DMS53 treated with DMSO at 0.1 percent for 48 hours (cell line): ENCODE results near the gene FAM181A.
A peak's percentile ranks its signal among the peaks of the same experiment; 100 is the strongest.

Experiments
- DNase-seq: peaks from one replicate; lab custom pipeline; 2025; ENCODE audit not compliant: unreplicated experiment; lab: John Stamatoyannopoulos, UW

Gene FAM181A

DNA sequence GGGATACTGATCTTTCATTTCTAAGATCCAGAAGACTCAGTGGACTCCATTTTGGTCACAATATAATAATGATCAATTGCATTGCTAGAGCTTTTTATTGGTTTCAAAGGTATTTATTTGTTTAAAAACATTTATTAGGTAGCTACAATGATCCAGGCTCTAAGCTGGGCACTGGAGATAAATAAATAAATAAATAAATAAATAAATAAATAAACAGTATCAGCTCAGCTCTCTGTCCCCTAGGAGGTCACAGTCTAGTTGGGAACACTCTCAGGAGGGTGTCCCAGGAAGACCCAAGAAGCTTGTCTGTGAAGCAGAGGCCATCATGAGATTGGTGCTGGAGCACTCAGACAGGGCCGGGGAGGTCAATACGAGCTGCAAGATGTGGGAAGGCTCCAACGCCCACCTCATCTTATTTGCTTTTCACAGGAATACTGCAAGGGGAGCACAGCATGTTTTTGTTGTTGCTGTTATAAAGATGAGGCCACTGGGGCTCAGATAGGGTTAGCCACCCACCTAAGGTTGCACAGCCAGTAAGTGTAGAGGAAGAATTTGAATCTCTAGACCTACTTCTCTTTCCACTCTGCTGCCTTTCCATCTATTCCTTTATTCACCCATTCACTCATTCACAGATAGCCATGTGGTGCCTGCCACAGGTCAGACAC lies 33.8 kb downstream of the FAM181A start:
- no peak for DNase-seq

DNA sequence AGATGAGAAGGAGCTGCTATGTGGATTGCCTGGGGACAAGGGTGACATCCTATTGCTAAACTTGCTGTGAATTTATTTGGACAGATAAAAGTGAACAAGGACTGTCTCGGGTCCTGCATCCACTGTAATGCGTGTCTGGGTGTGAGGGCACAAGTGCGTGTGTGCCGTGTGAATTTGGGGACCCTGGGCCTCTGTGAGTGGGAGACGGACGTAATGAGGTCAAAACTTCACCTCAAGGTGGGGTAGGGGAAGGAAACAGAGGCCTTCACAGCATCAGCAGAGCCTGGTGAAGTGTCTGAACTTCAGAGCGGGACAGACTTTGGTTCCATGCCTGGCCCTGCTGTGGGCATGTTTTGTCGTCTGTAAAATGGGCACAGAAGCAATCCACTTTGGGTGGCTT lies 34.5 kb downstream of the FAM181A start:
- DNase-seq: no peak

DNA sequence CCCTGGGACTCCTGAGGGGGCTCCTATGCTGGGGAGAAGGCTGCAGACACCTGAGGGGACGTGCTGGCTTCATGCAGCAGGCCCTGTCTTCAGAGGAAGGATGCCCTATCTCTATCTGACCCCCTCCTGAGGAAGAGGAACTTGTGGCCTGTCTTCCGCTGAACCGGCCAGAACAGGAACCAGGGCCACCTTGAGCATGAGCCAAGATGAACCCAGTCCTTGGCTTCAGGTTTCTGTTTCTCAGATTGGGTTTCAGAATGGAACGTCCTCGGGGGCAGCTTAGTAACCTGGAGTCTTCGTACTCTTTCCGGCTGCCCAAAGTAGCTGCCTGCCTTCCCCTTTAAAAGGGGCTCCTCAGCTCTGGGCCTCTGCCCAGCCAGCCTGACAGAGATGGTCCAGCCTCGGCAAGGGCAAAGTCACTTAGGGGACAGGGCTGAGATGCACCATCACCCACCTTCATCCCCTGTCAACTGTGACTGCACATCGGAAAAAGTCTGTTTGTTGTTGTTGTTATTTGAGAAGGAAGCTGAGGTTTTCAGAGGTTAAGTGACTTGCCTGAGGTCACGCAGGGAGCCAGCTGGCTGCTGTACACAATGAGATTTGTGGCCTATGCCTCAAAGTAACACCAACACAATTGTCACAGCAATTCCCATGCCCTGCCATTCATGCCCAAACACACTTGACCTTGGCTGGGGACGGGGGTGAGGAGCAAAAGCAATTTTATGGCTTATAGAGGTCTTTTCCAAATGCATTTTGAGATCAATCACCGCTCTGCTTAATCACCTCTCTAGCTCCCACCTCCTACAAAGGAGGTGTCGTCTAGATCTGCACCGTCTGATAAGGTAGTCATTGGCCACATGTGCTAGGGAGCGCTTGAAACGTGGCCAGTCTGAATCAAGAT lies 35.8 kb downstream of the FAM181A start:
- no peak for DNase-seq

DNA sequence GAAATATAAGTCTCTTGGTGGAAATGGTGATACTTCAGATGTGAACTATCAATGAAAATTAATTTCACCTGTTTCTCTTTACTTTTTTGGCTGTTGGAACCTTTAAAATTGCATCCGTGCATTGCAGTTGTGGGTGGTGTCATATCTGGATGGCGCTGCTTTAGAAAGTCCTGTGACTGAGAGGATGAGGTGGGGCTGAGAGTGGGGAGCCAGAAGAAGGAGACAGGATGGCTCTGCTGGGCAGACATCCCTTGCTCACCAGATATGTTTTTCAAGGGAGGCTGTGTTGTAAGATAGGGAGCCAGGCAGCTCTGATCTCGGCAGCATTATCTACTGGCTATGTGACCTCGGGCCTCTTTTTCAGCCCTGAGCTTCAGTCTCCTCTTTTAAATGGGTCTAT lies 36.5 kb downstream of the FAM181A start:
- no peak for DNase-seq

DNA sequence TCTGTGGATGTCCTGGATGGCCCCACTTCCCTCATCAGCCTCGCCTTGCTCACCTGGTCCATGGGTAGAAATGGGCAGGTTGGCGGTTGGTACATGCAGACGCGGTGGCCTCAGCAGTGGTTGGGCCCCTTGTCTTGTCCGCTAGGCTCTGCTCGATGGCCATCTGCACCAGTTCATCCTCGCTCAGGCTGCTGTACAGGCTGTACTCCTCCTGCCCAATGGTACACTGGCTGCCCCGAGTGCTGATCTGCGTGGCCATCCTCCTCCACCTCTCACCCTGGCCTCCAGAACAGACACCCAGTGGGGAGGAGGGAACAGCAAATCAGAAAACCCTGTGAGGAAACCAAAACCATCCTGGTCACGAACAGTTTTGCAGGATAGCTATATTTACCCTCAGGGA lies 37.1 kb downstream of the FAM181A start:
- no peak for DNase-seq

DNA sequence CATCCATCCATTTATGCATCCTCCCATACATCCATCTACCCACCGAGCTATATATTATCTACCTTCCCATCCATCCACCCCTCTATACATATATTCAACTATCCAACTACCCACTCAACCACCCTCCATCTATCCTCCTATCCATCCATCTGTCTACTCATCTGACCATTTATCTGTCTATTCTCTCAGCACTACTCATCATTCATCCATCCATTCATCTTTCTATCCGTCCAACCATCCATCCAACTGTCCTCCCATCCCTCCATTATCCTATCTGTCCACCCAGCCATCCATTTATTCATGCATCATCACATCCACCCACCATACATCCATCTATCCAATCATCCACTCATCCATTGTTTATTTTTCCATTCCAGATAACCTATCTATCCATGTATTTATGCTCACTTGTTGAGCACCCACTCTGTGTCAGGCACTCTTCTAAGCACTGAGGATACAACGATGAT lies 37.7 kb downstream of the FAM181A start:
- no peak for DNase-seq

DNA sequence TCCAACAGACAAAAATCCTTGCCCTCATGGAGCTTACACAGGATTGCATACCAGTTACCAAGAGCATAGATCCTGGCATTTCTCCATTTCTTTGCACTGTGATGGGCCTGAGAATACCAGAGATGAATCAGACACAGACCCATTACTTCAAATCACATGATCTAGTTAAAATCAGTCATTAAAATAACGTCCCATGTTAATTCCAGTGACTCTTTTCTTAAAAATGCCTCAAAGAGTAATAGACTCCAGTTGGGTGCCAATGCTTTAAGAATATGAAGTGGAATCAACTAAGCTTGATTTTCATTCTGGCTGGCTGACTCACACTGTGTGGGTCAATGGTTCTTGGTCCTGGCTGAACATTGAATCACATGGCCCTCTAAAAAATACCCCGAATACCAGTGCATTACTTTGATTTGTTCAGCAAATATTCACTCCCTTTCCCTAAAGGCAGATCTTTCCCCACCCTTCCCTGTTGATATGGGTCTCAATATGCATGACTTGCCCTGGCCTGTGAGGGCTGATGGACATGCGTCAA lies 38.2 kb downstream of the FAM181A start:
- no peak for DNase-seq

DNA sequence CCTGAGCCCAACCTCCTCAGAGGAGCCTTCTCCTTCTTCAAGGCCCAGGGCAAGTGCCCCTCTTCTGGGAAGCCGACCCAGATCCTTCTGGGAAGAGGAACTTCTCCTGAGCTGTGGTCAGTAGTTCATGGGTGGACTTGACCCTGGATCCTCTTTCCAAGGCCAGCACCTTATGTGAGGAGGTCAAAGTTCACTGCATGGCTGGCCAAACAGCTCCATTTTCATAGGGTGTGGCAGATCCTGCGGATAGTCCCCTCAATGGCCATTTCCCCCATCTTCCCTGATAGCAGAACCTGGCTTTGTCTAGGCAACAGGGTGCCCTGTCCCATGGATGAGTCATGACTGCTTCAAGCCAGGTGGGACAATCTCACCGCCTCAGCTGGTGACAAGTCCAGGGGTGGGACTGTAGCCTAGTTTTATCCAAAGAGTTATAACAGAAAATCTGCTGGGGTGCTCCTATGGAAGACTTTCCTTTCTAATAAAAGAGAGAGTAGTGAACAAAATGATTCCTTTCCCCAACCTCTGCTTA lies 38.9 kb downstream of the FAM181A start:
- no peak for DNase-seq

DNA sequence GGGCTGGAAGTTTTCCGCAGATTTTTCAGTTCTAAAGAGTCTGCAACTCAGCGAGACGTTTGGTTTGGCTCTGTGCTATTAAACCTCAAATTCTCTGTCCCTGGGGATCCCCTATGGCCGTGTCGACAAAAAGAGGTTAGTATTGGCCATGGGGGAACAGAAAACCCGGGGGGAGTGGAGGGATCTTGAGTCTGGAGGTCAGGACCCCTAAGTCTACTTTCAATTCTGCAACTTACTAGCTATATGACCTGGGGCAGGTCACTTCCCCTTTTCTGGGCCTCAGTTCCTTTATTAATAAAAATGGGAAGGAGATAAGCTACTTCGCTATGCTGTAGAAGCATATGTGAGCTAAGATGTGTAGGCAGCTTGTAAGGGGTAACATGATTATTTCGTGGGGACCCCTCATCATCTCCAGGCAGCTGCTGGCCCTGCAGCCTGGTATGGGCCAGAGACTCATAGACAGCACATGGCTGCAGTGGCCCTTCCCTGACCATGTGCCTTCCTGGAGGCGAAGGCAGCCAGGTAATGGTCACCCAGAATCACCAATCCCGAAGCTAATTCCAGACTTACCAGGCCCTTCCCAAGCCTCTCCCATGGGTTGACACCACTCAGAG lies 40.6 kb downstream of the FAM181A start:
- no peak for DNase-seq

DNA sequence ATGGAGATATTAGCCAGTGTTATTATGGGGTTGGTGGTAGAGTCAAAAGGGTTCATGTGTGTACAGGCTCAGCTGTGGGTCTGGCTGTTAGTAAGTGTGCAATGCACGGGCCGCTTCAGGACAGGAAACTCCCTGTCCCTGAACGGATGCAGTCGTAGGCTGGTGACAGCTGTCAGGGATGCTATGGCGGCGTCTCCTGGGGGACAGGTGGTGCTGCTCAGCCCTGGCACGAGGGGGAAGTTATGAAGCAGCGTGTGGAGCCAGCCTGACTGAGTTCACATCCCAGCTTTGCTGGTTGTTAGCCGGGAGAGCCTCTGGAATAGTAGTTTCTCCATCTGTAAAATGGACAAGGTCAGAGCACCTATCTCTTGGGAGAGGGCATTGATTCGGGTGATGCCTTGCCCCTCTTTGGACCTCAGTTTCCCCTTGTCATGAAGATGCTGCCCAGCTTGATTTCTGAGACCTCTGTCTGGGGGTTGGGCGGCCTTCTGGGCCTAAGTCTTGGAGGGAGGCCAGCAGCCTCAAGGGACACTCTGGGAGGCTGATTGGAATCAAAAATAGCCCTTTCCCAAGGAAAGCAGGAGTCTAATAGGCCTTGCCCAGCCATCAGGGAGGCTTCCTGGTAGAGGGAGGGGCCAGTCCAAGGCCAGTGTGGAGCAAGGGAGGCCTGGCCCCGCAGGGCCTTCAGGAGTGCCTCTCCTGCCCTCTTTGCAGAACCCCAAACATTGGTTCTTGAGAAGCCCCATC lies 42.1 kb downstream of the FAM181A start:
- no peak for DNase-seq

DNA sequence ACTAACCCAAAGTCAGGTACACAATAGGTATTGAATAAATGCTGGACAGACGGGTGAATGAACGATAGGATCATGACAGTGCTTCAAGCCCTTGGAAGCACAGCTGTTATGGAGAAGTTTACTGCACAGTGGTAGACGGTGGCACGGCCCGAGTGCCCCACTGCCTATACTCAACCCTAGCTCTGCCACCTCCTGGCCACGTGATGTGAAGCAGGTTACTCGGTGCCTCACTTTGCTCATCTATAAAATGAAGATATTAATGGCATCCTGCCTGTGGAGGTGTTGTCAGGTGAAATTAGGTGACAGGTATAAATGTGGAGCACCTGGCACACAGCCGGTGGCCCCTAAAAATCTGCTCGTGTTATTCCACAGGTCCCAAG lies 43.4 kb downstream of the FAM181A start:
- DNase-seq: peak; percentile 10

DNA sequence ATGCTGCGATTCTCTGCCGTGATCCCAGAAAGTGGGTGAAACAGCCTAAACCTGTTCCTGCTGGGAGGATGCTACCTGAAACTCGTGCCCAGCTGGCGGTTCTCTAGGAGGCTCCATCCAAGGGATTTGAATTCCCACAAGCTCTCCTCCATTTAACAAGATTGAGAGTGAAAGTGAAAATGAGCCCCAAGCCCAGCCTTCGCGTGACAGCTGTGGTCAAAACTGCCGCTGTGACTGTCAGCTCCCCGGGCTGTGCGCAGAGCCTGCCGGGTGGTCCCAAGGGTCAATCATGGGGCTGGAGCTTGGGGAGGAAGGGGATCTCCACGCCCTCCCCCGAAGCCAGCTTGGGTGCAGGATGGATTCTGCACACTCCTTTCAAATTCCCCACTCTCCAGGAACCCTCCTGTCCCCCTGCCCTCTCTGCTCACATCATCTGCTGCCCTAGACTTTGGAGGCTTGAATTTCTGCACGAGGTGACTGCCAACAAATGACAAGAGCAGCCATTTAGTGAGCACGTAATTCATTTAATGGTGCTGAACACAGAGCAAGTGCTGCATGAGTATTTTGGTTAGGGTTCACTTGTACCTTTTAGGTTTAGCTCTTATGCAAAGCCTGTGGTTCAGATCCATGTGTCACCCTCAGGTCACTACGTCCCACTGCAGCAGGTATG lies 44.0 kb downstream of the FAM181A start:
- peak; percentile 12 for DNase-seq

DNA sequence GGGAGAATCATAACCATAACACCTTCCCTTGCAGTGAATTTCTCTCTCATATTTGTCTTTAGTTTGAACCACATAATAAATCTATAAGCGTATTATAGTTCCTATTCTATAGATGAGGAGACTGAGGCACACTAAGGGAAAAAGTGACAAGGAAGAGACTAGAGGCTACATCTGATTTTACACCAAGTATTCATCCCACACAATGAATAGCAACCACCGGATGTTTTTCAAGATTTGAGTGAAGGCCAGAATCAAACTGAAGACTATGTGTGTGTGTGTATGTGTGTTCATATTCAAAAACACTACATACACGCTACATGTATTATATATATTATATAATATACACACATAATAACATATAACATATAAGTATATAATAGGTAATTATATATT lies 44.5 kb downstream of the FAM181A start:
- DNase-seq: no peak

DNA sequence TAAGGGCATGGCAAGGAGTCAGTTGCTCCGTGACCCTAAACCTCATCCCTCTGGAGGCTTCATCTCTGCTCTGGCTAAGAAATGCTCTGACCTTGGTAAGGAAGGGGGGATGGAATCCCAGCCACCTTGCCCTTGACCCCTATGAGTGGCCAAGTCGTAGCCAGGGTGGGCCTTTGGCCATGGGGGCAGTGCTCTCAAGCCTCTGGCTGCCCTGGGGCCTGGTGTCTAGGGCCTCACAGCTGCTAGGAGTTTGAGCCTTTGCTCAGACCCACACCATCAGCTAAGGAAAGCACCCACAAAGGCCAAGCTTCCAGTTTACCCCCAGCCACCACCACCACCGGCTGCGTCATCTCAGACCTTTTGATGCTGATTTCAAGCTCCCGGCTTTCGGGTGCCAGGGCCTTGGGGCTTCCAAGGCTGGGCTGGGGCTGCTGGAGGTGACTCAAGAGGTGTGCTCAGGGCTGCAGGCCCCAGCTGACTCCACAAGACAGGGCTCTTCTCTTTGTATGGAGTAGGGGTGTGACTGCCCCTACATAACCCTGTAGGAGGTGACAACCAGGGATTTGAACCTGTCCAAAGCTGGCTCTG lies 45.6 kb downstream of the FAM181A start:
- DNase-seq: no peak

DNA sequence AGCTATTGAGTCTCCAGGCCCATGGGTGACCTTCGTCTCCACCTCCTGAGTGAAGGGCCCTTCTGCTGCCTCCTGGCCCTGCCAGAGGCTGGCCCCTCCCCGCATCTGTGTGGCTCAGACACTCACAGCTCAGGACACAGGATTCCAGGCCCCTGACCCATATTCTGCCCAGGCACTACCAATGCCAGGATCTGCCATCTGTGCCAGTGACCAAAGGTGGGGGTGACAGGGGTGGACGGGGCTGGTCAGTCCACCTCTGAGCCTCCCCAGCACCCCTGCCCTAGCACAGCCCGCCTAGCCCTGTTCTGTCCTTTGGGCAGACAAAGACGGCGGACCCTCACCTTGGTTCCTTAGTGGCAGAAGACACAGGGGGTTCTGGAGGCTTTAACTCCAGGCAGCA lies 46.5 kb downstream of the FAM181A start:
- DNase-seq: no peak

DNA sequence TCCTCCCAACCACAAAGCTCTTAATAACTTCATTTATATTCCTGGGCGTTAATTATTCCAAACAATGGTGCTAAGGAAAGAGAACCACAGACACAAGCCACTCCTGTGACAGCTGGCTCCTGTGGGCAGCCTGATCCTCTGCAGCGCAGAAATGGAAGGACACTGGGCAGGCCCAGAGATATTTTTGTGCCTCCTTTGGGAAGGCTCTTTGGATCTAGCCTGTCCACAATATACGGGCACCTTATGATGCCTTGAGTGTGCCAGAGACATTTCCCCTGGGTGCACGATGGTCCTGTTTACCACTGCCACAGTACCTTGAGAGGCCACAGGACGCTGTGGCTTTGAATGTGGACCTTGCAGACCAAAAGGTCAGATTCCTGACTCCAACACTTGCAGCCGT lies 47.2 kb downstream of the FAM181A start:
- no peak for DNase-seq

DNA sequence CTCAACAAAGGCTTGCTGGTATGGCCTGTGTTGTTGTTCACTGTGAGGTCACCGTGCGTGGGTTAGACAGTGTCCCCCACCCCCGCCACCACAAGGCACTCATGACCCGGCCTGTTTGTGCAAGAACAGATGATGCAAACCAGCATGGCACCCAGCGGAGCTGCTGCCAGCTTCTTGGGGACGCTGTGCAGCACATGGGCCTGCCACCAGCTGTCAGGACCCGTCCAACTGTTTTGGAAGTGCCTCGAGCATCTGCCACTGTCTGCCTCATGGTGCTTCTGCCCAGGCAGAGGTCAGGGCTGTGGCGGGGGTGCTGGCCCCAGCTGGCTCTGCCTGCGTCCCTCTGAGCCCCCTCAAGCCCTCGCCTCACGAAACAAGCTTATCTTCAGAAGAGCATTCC lies 47.7 kb downstream of the FAM181A start:
- DNase-seq: no peak

DNA sequence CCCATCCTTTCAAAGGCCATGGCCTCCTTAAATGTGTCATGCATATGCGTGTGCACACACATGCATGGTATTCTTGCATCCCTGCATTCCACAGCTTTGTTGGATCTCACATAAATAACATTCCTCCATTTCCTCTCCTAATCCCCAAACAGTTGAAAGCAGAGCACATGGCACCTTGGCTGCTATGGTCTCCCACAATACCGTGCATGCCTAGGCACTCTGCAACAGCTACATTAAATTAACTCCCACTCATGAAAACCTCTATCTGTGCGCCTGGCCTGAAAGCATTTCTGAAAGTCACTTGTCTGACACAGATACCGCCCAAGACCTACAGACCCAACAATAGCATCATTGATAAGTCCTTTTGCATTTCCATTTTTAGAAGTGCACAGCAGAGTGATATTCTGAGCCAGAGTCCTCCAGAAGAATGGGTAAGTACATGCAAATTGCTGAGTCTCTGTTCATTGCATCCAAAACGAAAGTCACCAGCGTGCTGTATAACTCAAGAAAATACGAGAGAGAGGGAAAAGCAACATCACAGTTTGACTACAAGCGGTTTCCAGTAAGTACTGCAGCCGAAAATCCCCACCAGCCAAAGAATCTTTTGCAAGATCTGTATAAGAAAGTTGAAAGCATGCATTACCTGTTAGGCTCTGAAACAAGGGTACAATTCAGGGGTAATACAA lies 48.8 kb downstream of the FAM181A start:
- DNase-seq: no peak

DNA sequence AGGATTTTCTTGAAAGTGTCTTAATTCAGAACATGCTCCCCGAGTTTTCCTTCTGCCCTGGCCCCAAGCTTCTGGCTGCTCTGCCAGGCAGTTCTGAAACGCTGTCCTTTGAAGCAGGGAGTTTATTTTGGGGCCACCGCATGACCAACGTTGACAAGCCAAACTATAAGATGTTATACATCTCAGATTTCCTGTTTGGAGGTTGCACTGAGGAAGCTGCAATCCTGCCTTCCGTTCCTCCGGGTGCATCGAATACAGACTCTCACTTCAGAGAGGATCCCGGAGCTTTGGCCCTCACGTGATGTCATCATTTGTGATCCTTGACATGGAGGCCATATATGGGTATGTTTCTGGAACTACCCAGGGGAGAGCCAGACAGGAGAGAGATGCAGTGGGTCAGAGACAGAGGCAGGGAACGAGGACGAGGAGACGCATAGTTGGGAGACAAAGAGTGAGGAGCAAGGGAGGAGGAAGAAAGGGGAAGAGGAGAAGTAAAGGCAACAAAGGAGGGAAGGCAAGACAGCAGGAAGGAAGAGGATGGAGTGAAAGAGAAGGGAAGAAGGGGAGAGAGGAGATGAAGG lies 49.4 kb downstream of the FAM181A start, which contains the start of gene ASB2:
Gene ASB2 (minus strand): TSS at position 94 of the 581 bp plus-strand sequence. CDS start 12,031 bp downstream, outside the sequence.
- DNase-seq: no peak
